ENCODE results near the gene NUDT4B.
"Not testable (repeated sequence)": the region's sequence is repeated elsewhere in the genome, so short reads cannot be mapped to it uniquely, and the experiment has no call there.

DNA sequence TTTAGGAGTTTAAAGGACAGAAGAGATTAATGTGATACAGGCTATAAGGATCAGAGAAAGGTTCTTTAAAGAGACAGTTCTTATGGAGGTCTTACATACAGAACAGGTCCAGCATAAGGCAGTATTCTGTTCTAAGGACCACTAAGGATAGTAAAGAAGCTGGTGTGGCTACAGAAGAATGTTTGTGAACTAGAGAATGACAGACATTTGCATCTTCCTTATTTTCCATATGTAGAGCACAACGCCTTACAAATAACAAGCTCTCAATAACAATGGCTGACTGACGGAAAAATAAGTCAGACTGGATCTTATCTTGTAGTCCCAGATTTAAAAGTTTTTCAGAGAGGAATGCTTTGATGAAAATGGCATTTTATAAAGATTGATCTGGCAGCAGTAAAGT is 26.7 kb downstream of the NUDT4B start:
- TF ChIP-seq, protein P1, sequence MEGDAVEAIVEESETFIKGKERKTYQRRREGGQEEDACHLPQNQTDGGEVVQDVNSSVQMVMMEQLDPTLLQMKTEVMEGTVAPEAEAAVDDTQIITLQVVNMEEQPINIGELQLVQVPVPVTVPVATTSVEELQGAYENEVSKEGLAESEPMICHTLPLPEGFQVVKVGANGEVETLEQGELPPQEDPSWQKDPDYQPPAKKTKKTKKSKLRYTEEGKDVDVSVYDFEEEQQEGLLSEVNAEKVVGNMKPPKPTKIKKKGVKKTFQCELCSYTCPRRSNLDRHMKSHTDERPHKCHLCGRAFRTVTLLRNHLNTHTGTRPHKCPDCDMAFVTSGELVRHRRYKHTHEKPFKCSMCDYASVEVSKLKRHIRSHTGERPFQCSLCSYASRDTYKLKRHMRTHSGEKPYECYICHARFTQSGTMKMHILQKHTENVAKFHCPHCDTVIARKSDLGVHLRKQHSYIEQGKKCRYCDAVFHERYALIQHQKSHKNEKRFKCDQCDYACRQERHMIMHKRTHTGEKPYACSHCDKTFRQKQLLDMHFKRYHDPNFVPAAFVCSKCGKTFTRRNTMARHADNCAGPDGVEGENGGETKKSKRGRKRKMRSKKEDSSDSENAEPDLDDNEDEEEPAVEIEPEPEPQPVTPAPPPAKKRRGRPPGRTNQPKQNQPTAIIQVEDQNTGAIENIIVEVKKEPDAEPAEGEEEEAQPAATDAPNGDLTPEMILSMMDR (IDR thresholded peaks at IDR 0.05): not testable (repeated sequence)
- not testable (repeated sequence) for TF ChIP-seq POLR2A (IDR thresholded peaks at IDR 0.05; ENCODE audit: low read depth); POLR2AphosphoS5 (IDR thresholded peaks at IDR 0.05)
